Smooth muscle cell (in vitro differentiated cells): ENCODE results near the gene OSBPL3. TPM values are rescaled to one million over a fixed set of nuclear protein-coding genes. Genes with fewer than 3 reads are reported as not detected.
"Not testable (repeated sequence)": the region's sequence is repeated elsewhere in the genome, so short reads cannot be mapped to it uniquely, and the experiment has no call there.

Source experiments
- DNase-seq: peaks from one replicate; lab custom pipeline; 2025; ENCODE audit not compliant: unreplicated experiment; lab: John Stamatoyannopoulos, UW
- H2AFZ ChIP-seq: fragments of 200-600 bp; sonication (generic); 2 replicates; pipeline ENCODE4 v1.6.0; 2016; ENCODE audit warnings: antibody characterized with exemption, low read depth, mild to moderate bottlenecking
- H3F3A ChIP-seq: fragments of 200-600 bp; sonication (generic); 2 replicates; pipeline ENCODE4 v1.6.0; 2017; ENCODE audit warnings: antibody characterized with exemption, low read depth
- H3K27ac ChIP-seq: fragments of 200-600 bp; sonication (generic); 2 replicates; pipeline ENCODE4 v1.5.1; 2016; ENCODE audit warnings: low read depth, mild to moderate bottlenecking
- H3K27me3 ChIP-seq: fragments of 200-600 bp; sonication (generic); 2 replicates; pipeline ENCODE4 v1.6.1; 2016; ENCODE audit warnings: low read depth, mild to moderate bottlenecking
- H3K36me3 ChIP-seq: fragments of 200-600 bp; sonication (generic); 2 replicates; pipeline ENCODE4 v1.5.1; 2016; ENCODE audit warnings: low read depth
- H3K4me1 ChIP-seq: fragments of 200-600 bp; sonication (generic); 2 replicates; pipeline ENCODE4 v1.5.1; 2016; ENCODE audit warnings: low read depth
- H3K4me2 ChIP-seq: fragments of 200-600 bp; sonication (generic); 2 replicates; pipeline ENCODE4 v1.6.0; 2016; ENCODE audit warnings: mild to moderate bottlenecking
- H3K4me3 ChIP-seq: fragments of 200-600 bp; sonication (generic); 2 replicates; pipeline ENCODE4 v1.5.1; 2016; ENCODE audit warnings: mild to moderate bottlenecking
- H3K79me2 ChIP-seq: fragments of 200-600 bp; sonication (generic); 2 replicates; pipeline ENCODE4 v1.6.0; 2016; ENCODE audit warnings: low read depth, mild to moderate bottlenecking
- H3K9ac ChIP-seq: fragments of 200-600 bp; sonication (generic); 2 replicates; pipeline ENCODE4 v1.6.0; 2016; ENCODE audit warnings: low read depth
- H3K9me3 ChIP-seq: fragments of 200-600 bp; sonication (generic); replicated peaks from 2 replicates; pipeline ENCODE4 v1.5.1; 2016; ENCODE audit warnings: low read depth
- H4K20me1 ChIP-seq: fragments of 200-600 bp; sonication (generic); 2 replicates; pipeline ENCODE4 v1.6.0; 2016; ENCODE audit warnings: low read depth
- CTCF ChIP-seq: fragments of 200-600 bp; sonication (generic); IDR thresholded peaks from 2 replicates; pipeline ENCODE4 v1.5.1; 2017; ENCODE audit warnings: borderline replicate concordance, mild to moderate bottlenecking, antibody characterized with exemption; ENCODE audit not compliant: insufficient read depth, poor library complexity, severe bottlenecking
- WGBS: methylation state at CpG from one replicate; pipeline ENCODE4 v1.1.7; 2016; ENCODE audit warnings: low lambda C conversion rate; 5-methylcytosine and 5-hydroxymethylcytosine counted together
- polyA plus RNA-seq: library from polyadenylated mRNA; unstranded; fragments of >200 nt; fragmentation: Nextera tagmentation; extraction: Ambion mirVana; gene quantifications from 2 replicates; pipeline ENCODE4 v1.2.1, GENCODE V29; 2016
- total RNA-seq: library from RNA; depleted of rRNA; stranded (reverse); fragments of >200 nt; gene quantifications from 2 replicates; pipeline ENCODE4 v1.2.3, GENCODE V29; 2014

The OSBPL3 gene
- total and polyA plus RNA-seq, 2 experiments from 2014 or later = 6.2 to 16.3 TPM

- no peaks in the 10 kb centered on the region for H3K79me2 ChIP-seq
- H3K4me3 ChIP-seq = no peak overlapping the region
- WGBS = 66% methylated on average over 2 of the region's 2 CpGs
- no peak overlapping the region for H3K9ac ChIP-seq
- H3F3A ChIP-seq = no peaks in the 10 kb centered on the region
- no peaks in the 10 kb centered on the region for H3K27me3 ChIP-seq
- H3K4me1 ChIP-seq = no peaks in the 10 kb centered on the region
- no peak overlapping the region for H3K4me2 ChIP-seq
- H3K36me3 ChIP-seq = no peaks in the 10 kb centered on the region
- no peaks in the 10 kb centered on the region for H4K20me1 ChIP-seq
- no peak overlapping the region for H3K27ac ChIP-seq
- H2AFZ ChIP-seq = no peak overlapping the region
- DNase-seq = no peak
- no peak for TF ChIP-seq CTCF
- H3K9me3 ChIP-seq = no peaks in the 10 kb centered on the region
Observed at GRCh38 chr7:25014756-25015155, 34.8 kb upstream of the OSBPL3 start.

- not testable (repeated sequence) for H2AFZ ChIP-seq, H3K4me2 ChIP-seq, H3K4me3 ChIP-seq, H3K79me2 ChIP-seq, H3K27me3 ChIP-seq, H4K20me1 ChIP-seq, H3K9me3 ChIP-seq, DNase-seq, H3K36me3 ChIP-seq, H3F3A ChIP-seq, H3K4me1 ChIP-seq, H3K9ac ChIP-seq
- peak overlapping the region; percentile 48 for H3K27ac ChIP-seq
- 78% methylated on average over 3 of the region's 3 CpGs for WGBS
Observed at GRCh38 chr7:25012710-25013109, 32.7 kb upstream of the OSBPL3 start.

GRCh38 chr7:25012254-25012653 is 32.3 kb upstream of the OSBPL3 start:
- Histone ChIP-seq H3K4me3 (no peak overlapping the region), H2AFZ (no peak overlapping the region), H3K36me3 (no peaks in the 10 kb centered on the region), H3K27ac (peak overlapping the region; percentile 48), H3K4me1 (no peaks in the 10 kb centered on the region), H4K20me1 (no peaks in the 10 kb centered on the region), H3K9me3 (no peaks in the 10 kb centered on the region), H3K27me3 (no peaks in the 10 kb centered on the region), H3F3A (no peaks in the 10 kb centered on the region), H3K4me2 (no peak overlapping the region), H3K79me2 (no peaks in the 10 kb centered on the region), H3K9ac (no peak overlapping the region)
- no peak for TF ChIP-seq CTCF
- no peak for DNase-seq

- Histone ChIP-seq H3K79me2 (no peaks in the 10 kb centered on the region), H2AFZ (no peak overlapping the region), H3K9ac (no peak overlapping the region), H3K27me3 (no peaks in the 10 kb centered on the region), H3K4me1 (no peaks in the 10 kb centered on the region), H3K4me3 (no peak overlapping the region), H3K36me3 (no peaks in the 10 kb centered on the region), H3K27ac (no peak overlapping the region), H3F3A (no peaks in the 10 kb centered on the region), H4K20me1 (no peaks in the 10 kb centered on the region), H3K9me3 (no peaks in the 10 kb centered on the region), H3K4me2 (no peak overlapping the region)
- no peak for TF ChIP-seq CTCF
- 83% methylated on average over 5 of the region's 5 CpGs for WGBS
- no peak for DNase-seq
Observed at GRCh38 chr7:25009257-25009656, 29.3 kb upstream of the OSBPL3 start.
